ENCODE data around the gene ETDB.
"Not testable (repeated sequence)": the region's sequence is repeated elsewhere in the genome, so short reads cannot be mapped to it uniquely, and the experiment has no call there.

DNA sequence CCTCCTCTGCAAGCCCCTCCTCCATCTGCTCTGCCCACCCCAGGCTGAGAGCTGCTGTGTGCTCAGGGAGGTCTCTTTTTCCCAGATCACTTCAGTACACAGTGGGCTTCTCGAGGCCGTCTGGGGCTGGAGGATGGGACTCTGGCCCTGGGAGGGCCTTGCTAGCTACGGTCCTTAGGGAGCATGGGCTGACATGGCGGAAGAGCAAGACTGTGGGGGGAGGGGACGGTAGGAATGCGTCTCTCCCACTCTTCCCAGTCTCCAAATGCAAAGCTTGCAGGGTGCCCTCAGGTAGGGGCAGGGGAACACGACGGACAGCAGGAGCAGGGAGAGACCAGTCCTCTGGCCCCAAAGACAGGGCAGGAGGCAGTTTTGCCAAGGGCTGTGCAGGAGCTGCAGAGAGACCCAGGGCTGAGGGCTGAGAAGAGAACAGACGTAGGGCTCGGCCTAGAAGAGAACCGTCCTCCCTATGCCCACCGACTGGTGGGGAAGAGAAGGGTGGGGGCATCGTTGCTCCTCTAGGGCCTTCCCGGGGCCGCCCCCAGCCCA, 23.1 kb downstream of the ETDB start:
- TF ChIP-seq, protein P1, sequence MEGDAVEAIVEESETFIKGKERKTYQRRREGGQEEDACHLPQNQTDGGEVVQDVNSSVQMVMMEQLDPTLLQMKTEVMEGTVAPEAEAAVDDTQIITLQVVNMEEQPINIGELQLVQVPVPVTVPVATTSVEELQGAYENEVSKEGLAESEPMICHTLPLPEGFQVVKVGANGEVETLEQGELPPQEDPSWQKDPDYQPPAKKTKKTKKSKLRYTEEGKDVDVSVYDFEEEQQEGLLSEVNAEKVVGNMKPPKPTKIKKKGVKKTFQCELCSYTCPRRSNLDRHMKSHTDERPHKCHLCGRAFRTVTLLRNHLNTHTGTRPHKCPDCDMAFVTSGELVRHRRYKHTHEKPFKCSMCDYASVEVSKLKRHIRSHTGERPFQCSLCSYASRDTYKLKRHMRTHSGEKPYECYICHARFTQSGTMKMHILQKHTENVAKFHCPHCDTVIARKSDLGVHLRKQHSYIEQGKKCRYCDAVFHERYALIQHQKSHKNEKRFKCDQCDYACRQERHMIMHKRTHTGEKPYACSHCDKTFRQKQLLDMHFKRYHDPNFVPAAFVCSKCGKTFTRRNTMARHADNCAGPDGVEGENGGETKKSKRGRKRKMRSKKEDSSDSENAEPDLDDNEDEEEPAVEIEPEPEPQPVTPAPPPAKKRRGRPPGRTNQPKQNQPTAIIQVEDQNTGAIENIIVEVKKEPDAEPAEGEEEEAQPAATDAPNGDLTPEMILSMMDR (IDR thresholded peaks at IDR 0.05), result not testable (repeated sequence)
- not testable (repeated sequence) for TF ChIP-seq POLR2A (IDR thresholded peaks at IDR 0.05); EP300 (IDR thresholded peaks at IDR 0.05; ENCODE audit: low read depth)

Measured in transverse colon (tissue), 3 donors.